K562 (cell line): ENCODE data around the gene NOX5. TPM values are rescaled to one million over a fixed set of nuclear protein-coding genes. Genes with fewer than 3 reads are reported as not detected.

Experiments
- ATAC-seq: fragments of 200-7000 bp; cut with Tn5 transposase; 3 replicates; pipeline ENCODE4 v1.9.1; 2020; ENCODE audit warnings: moderate library complexity
- BruUV-seq: library from RNA; stranded (reverse); fragments of 400-500 nt; replicated peaks from 2 replicates; lab custom pipeline; 2021; lab: Mats Ljungman, UMichigan
- CTCF ChIA-PET: fragments of 300-600 bp; formaldehyde crosslinking; extraction: SDS; loops from one replicate; lab custom pipeline; 2021; ENCODE audit warnings: low intra/inter-chr PET ratio; lab: Yijun Ruan, JAX
- POLR2A ChIA-PET: fragments of 300-600, 350-650 bp; sonication (Branson Sonifier 250); formaldehyde crosslinking; extraction: SDS; loops from one replicate; lab custom pipeline; 2021; ENCODE audit warnings: antibody characterized with exemption, inconsistent platforms; lab: Yijun Ruan, JAX
- DNase-seq, 4 experiments: peaks; one replicate each; pipeline versions ENCODE4 v3.0.0 to v3.0.0-alpha.2; 2011 to 2018; ENCODE audit warnings: low spot score in 3 of 4, mixed read lengths in 3 of 4; ENCODE audit errors: extremely low read depth in 1 of 4
- FAIRE-seq: peaks from 2 replicates; lab custom pipeline; 2011; peaks lifted over from hg19 to GRCh38; lab: Jason Lieb, UNC
- H2AFZ ChIP-seq: 2 replicates; pipeline ENCODE4 v1.6.0; 2011; ENCODE audit warnings: low read depth, low read length, control low read depth, inconsistent platforms
- H3K27ac ChIP-seq: fragments of 200-600 bp; 3 replicates; pipeline ENCODE4 v1.8.0; 2011; ENCODE audit warnings: low read depth, mild to moderate bottlenecking, control low read depth, inconsistent platforms, low read length, moderate library complexity, mixed read lengths; ENCODE audit errors: extremely low read depth
- H3K27me3 ChIP-seq, 2 experiments: fragments of 300-600 bp in 1 of 2; 2 replicates in 1 of 2; 3 replicates in 1 of 2; pipeline versions ENCODE4 v1.6.0 to v1.8.0; 2011; ENCODE audit warnings: inconsistent platforms in 2 of 2, low read length in 2 of 2, mild to moderate bottlenecking in 1 of 2, mixed read lengths in 1 of 2, moderate library complexity in 1 of 2; ENCODE audit not compliant: control insufficient read depth in 2 of 2, insufficient read depth in 2 of 2
- H3K36me3 ChIP-seq: fragments of 300-600 bp; 3 replicates; pipeline ENCODE4 v1.8.0; 2011; ENCODE audit warnings: mild to moderate bottlenecking, low read length, inconsistent platforms; ENCODE audit not compliant: control insufficient read depth, insufficient read depth
- H3K4me1 ChIP-seq, 2 experiments: fragments of 200-600 bp in 1 of 2; replicated peaks in 1 of 2; 2 replicates in 1 of 2; 3 replicates in 1 of 2; pipeline versions ENCODE4 v1.5.1 to v1.8.0; 2011; ENCODE audit warnings: inconsistent platforms in 2 of 2, low read length in 2 of 2, mild to moderate bottlenecking in 1 of 2, mixed read lengths in 1 of 2, moderate library complexity in 1 of 2; ENCODE audit not compliant: control insufficient read depth in 2 of 2, insufficient read depth in 2 of 2
- H3K4me2 ChIP-seq: 2 replicates; pipeline ENCODE4 v1.6.1; 2011; ENCODE audit warnings: low read length, control low read depth, inconsistent platforms, mixed read lengths; ENCODE audit not compliant: insufficient read depth
- H3K4me3 ChIP-seq: fragments of 200-600 bp; sonication (generic), shearing (Covaris generic); 2 replicates; pipeline ENCODE4 v1.5.1; 2016; ENCODE audit warnings: control low read depth, inconsistent platforms
- H3K79me2 ChIP-seq: fragments of 200-600 bp; 3 replicates; pipeline ENCODE4 v1.8.0; 2011; ENCODE audit warnings: low read length, inconsistent platforms; ENCODE audit not compliant: control insufficient read depth, insufficient read depth
- H3K9ac ChIP-seq, 2 experiments: 2 replicates each; pipeline versions ENCODE4 v1.6.0 to v1.6.1; 2011; ENCODE audit warnings: low read depth in 2 of 2, low read length in 2 of 2, control low read depth in 1 of 2, inconsistent platforms in 1 of 2, mild to moderate bottlenecking in 1 of 2, mixed read lengths in 1 of 2; ENCODE audit not compliant: insufficient read depth in 1 of 2
- H3K9me1 ChIP-seq: one replicate; pipeline ENCODE4 v1.6.0; 2011; ENCODE audit warnings: inconsistent platforms, mild to moderate bottlenecking, low read length, moderate library complexity; ENCODE audit not compliant: control insufficient read depth, insufficient read depth
- H3K9me3 ChIP-seq: replicated peaks from 2 replicates; pipeline ENCODE4 v1.5.1; 2011; ENCODE audit warnings: low read depth, low read length, inconsistent platforms; ENCODE audit not compliant: control insufficient read depth, insufficient read depth
- H4K20me1 ChIP-seq: replicated peaks from 2 replicates; pipeline ENCODE4 v1.6.1; 2011; ENCODE audit warnings: low read length, inconsistent platforms, mixed read lengths; ENCODE audit not compliant: control insufficient read depth, insufficient read depth
- BRD4 ChIP-seq: fragments of 200-600 bp; sonication (generic); IDR thresholded peaks from 2 replicates; pipeline ENCODE4 v1.6.1; 2017; ENCODE audit warnings: inconsistent platforms
- CBX8 ChIP-seq: fragments of 200-600 bp; sonication (generic); IDR thresholded peaks from 2 replicates; pipeline ENCODE4 v1.6.1; 2012; ENCODE audit warnings: borderline replicate concordance, mixed run types, low read depth, mild to moderate bottlenecking, moderate library complexity, mixed read lengths, low read length, control low read depth, inconsistent platforms; ENCODE audit not compliant: poor library complexity, severe bottlenecking; ENCODE audit errors: extremely low read depth
- GABPA ChIP-seq: fragments of 200-800 bp; sonication (Bioruptor generic); conservative IDR thresholded peaks from 2 replicates; pipeline ENCODE4 v1.6.1; 2016; ENCODE audit warnings: low read depth, missing genetic modification characterization, missing compliant biosample characterization
- IFI16 ChIP-seq: fragments of 250-450 bp; sonication (Bioruptor Pico); IDR thresholded peaks from 2 replicates; pipeline ENCODE4 v2.1.2; 2022; ENCODE audit warnings: mild to moderate bottlenecking, inconsistent platforms
- KDM1A ChIP-seq, 2 experiments: fragments of 450-650 bp; IDR thresholded peaks; 2 replicates each; pipeline ENCODE4 v1.6.1; 2016; ENCODE audit warnings: mild to moderate bottlenecking in 2 of 2
- MIER1 ChIP-seq: fragments of 450-650 bp; IDR thresholded peaks from 2 replicates; pipeline ENCODE4 v1.6.1; 2016; ENCODE audit warnings: antibody characterized with exemption, mild to moderate bottlenecking, low read depth
- POLR2H ChIP-seq: IDR thresholded peaks from 2 replicates; pipeline ENCODE4 v1.6.1; 2016; ENCODE audit warnings: missing genetic modification characterization, low read depth, mild to moderate bottlenecking, control low read depth, missing compliant biosample characterization, moderate library complexity
- POLR3G ChIP-seq: IDR thresholded peaks from 2 replicates; pipeline ENCODE4 v1.6.1; 2011; ENCODE audit not compliant: insufficient read length, insufficient replicate concordance; ENCODE audit errors: extremely low read depth
- RB1 ChIP-seq: fragments of 450-650 bp; IDR thresholded peaks from 2 replicates; pipeline ENCODE4 v1.6.1; 2017; ENCODE audit warnings: low read depth, mild to moderate bottlenecking
- RNF2 ChIP-seq: sonication (generic); IDR thresholded peaks from 2 replicates; pipeline ENCODE4 v1.6.1; 2016
- SLC30A9 ChIP-seq: fragments of 250-450 bp; sonication (Bioruptor Pico); IDR thresholded peaks from 2 replicates; pipeline ENCODE4 v1.8.0; 2022; ENCODE audit warnings: mild to moderate bottlenecking, moderate library complexity
- SMC3 ChIP-seq: conservative IDR thresholded peaks from 2 replicates; pipeline ENCODE4 v1.6.1; 2011; ENCODE audit warnings: low read depth, low read length, improper control_type of control experiment; ENCODE audit not compliant: insufficient read depth
- TOE1 ChIP-seq, 2 experiments: fragments of 450-650 bp in 1 of 2; sonication (generic) in 1 of 2; formaldehyde crosslinking in 1 of 2; IDR thresholded peaks; 2 replicates each; pipeline versions ENCODE4 v1.7.1 to v1.8.0; 2016 to 2022; ENCODE audit warnings: borderline replicate concordance in 2 of 2, mild to moderate bottlenecking in 2 of 2, antibody characterized with exemption in 1 of 2, inconsistent platforms in 1 of 2, low read depth in 1 of 2, missing genetic modification reagents in 1 of 2, moderate library complexity in 1 of 2
- U2AF1 ChIP-seq: fragments of 200-400 bp; formaldehyde crosslinking; optimal IDR thresholded peaks from 2 replicates; pipeline ENCODE3; 2017; ENCODE audit warnings: mild to moderate bottlenecking, low read depth, low read length, moderate library complexity
- ZBTB1 ChIP-seq: sonication (generic); formaldehyde crosslinking; IDR thresholded peaks from 2 replicates; pipeline ENCODE4 v1.8.1; 2023; ENCODE audit warnings: missing genetic modification reagents, low read depth, mild to moderate bottlenecking, borderline replicate concordance
- ZNF3 ChIP-seq: fragments of 250-450 bp; sonication (Bioruptor Pico); IDR thresholded peaks from 2 replicates; pipeline ENCODE4 v1.5.0; 2021; ENCODE audit warnings: mild to moderate bottlenecking, moderate library complexity
- ZNF76 ChIP-seq: fragments of 250-450 bp; sonication (Bioruptor Pico); IDR thresholded peaks from 2 replicates; pipeline ENCODE4 v1.4.0; 2020; ENCODE audit warnings: mild to moderate bottlenecking, moderate library complexity, borderline replicate concordance
- WGBS: fragments of 100-300 bp; shearing (Covaris generic); methylation state at CpG from one replicate; pipeline ENCODE4 v1.1.6; 2016; ENCODE audit warnings: low coverage, mixed read lengths; ENCODE audit not compliant: insufficient coverage; ENCODE audit errors: missing lambda C conversion rate; 5-methylcytosine and 5-hydroxymethylcytosine counted together
- in situ Hi-C: fragments of 300-500 bp; cut with MboI; formaldehyde crosslinking; loops from 4 replicates; pipeline ENCODE4 v1.15.0; 2018; ENCODE audit warnings: inconsistent platforms, mixed read lengths
- intact Hi-C: fragments of 100-400 bp; cut with micrococcal nuclease; formaldehyde crosslinking; loops from 2 replicates; pipeline ENCODE4 v1.14.2; 2022
- polyA plus RNA-seq, 8 experiments: library from polyadenylated mRNA; depleted of rRNA in 4 of 8; stranded (reverse) in 5 of 8; unstranded in 3 of 8; fragments of >200 nt; fragmentation: Nextera tagmentation in 2 of 8; fragmentation: Illumina TruSeq in 1 of 8; extraction: Ambion mirVana in 2 of 8; extraction: Trizol in 1 of 8; gene quantifications; 2 replicates each; pipeline versions ENCODE4 v1.2.1 to v1.2.3, GENCODE V29; 2011 to 2014; ENCODE audit warnings: inconsistent platforms in 1 of 8, missing spikeins in 1 of 8
- total RNA-seq, 7 experiments: library from RNA; depleted of rRNA in 6 of 7; stranded (reverse); fragments of >200 nt in 6 of 7; fragmentation: Illumina TruSeq in 2 of 7; extraction: Trizol in 2 of 7; gene quantifications; 2 replicates each; pipeline versions ENCODE4 v1.2.1 to v1.2.3, GENCODE V29; 2011 to 2021; ENCODE audit warnings: low replicate concordance in 1 of 7
- TF ChIP-seq, protein P1 (sequence below), 2 experiments: IDR thresholded peaks; 2 replicates each; pipeline ENCODE4 v1.6.1; 2011; ENCODE audit warnings: borderline replicate concordance in 1 of 2, control low read depth in 1 of 2, low read depth in 1 of 2, low read length in 1 of 2, mild to moderate bottlenecking in 1 of 2, mixed read lengths in 1 of 2, moderate library complexity in 1 of 2; ENCODE audit not compliant: insufficient read depth in 1 of 2, insufficient read length in 1 of 2, poor library complexity in 1 of 2, severe bottlenecking in 1 of 2; ENCODE audit errors: extremely low read depth in 1 of 2
- TF ChIP-seq, protein P2 (sequence below): fragments of 450-650 bp; formaldehyde crosslinking; conservative IDR thresholded peaks from 2 replicates; pipeline ENCODE4 v1.4.0; 2022; ENCODE audit warnings: mild to moderate bottlenecking, missing genetic modification characterization

NOX5 gene
- total and polyA plus RNA-seq, 9 of the 15 experiments (the other 6 are each of a cell fraction or from before 2014, with no cell fraction given) = 0.01 TPM; not detected in 8

DNA sequence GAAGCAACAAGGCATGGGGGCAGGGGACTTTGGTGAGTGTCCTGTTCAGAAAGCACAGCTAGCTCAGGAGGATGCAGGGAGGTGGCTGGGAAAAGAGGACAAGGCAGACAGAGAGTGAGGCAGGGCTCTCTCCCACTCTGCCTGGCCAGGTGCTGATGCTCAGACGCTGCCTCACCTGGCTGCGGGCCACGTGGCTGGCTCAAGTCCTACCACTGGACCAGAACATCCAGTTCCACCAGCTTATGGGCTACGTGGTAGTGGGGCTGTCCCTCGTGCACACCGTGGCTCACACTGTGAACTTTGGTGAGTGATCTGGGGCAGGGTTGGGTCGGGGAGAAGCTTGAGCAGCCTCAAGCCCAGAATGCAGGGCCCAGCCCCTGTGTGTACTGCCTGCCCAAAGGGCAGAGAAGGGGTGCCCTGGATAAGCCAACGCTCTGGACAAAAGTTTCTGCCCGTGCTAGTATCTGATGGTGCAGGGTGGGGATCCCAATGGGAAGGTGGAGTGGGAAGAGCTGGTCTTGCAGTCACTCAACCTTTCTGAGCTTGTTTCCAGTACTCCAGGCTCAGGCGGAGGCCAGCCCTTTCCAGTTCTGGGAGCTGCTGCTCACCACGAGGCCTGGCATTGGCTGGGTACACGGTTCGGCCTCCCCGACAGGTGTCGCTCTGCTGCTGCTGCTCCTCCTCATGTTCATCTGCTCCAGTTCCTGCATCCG is 20.9 kb downstream of the NOX5 start:
- Histone ChIP-seq H3K9ac (peak overlapping the region in 1 of 2 experiments; percentile 42; a peak in 2 of 4 replicates), H3K4me1 (peaks cover 0 to 13% of the 10 kb centered on the region in 2 experiments; a peak in 1 of 5 replicates), H3K27ac (no peak overlapping the region), H3K27me3 (peaks cover 2 to 34% of the 10 kb centered on the region in 2 experiments; a peak in 2 of 5 replicates), H3K9me1 (no peaks in the 10 kb centered on the region), H3K9me3 (no peaks in the 10 kb centered on the region), H3K36me3 (no peaks in the 10 kb centered on the region), H3K4me3 (no peak overlapping the region), H2AFZ (peak overlapping the region; percentile 52), H3K79me2 (no peaks in the 10 kb centered on the region), H4K20me1 (0 out of 2 replicates have a peak, but pooled peaks cover 2% of the 10 kb centered on the region), H3K4me2 (no peak overlapping the region)
- ATAC-seq (peak; percentile 83), FAIRE-seq (peak; percentile 82), DNase-seq (peak; percentile 61 to 71 (median 65))
- in situ Hi-C loops = no loop called here
- no TSS peak for BruUV-seq
- ChIA-PET CTCF (no interaction called here), POLR2A (interaction anchor here (0.6 to 1.9 kb wide), 3 partner anchors 11 to 21 kb away, joined by 3 to 8 read pairs (median 3); partner anchors contain the start of gene NOX5)
- 4% methylated on average over 16 of the region's 16 CpGs for WGBS
- intact Hi-C loops = no loop called here
- TF ChIP-seq, protein P1, sequence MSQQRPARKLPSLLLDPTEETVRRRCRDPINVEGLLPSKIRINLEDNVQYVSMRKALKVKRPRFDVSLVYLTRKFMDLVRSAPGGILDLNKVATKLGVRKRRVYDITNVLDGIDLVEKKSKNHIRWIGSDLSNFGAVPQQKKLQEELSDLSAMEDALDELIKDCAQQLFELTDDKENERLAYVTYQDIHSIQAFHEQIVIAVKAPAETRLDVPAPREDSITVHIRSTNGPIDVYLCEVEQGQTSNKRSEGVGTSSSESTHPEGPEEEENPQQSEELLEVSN (IDR thresholded peaks at IDR 0.05; ENCODE audit: borderline replicate concordance in 1 of 2, extremely low read depth in 1 of 2, insufficient read depth in 1 of 2, insufficient read length in 1 of 2, low read depth in 1 of 2, low read length in 1 of 2, poor library complexity in 1 of 2, severe bottlenecking in 1 of 2) = peak in 1 of 2 experiments; percentile 68
- TF ChIP-seq U2AF1 (no peak), RB1 (no peak), ZNF76 (CRISPR knock-in tag) (no peak), GABPA (tag) (no peak), MIER1 (no peak), TOE1 (IDR thresholded peaks at IDR 0.05; ENCODE audit: borderline replicate concordance) (no peak), TOE1 (CRISPR knock-in tag; IDR thresholded peaks at IDR 0.05; ENCODE audit: borderline replicate concordance, low read depth) (no peak), POLR3G (no peak), SMC3 (0 out of 2 replicates have a peak, but pooled peaks have one; percentile 30), ZNF3 (CRISPR knock-in tag) (no peak), RNF2 (no peak), IFI16 (no peak), POLR2H (tag) (no peak), CBX8 (no peak), SLC30A9 (CRISPR knock-in tag) (no peak), BRD4 (no peak), KDM1A (IDR thresholded peaks at IDR 0.05) (no peak), ZBTB1 (CRISPR knock-in tag) (no peak)
- TF ChIP-seq, protein P2, sequence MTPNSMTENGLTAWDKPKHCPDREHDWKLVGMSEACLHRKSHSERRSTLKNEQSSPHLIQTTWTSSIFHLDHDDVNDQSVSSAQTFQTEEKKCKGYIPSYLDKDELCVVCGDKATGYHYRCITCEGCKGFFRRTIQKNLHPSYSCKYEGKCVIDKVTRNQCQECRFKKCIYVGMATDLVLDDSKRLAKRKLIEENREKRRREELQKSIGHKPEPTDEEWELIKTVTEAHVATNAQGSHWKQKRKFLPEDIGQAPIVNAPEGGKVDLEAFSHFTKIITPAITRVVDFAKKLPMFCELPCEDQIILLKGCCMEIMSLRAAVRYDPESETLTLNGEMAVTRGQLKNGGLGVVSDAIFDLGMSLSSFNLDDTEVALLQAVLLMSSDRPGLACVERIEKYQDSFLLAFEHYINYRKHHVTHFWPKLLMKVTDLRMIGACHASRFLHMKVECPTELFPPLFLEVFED = no peak
